Activated gamma-delta T cell (primary cell): ENCODE results near the gene LDAF1.
"Not testable (repeated sequence)": the region's sequence is repeated elsewhere in the genome, so short reads cannot be mapped to it uniquely, and the experiment has no call there.

ENCODE experiments used
- DNase-seq: peaks from one replicate; lab custom pipeline; 2025; lab: John Stamatoyannopoulos, UW

Gene LDAF1

GRCh38 chr16:21162661-21163151 lies 4.2 kb downstream of the LDAF1 start:
- no peak for DNase-seq

GRCh38 chr16:21163576-21163975 lies 5.1 kb downstream of the LDAF1 start:
- no peak for DNase-seq

GRCh38 chr16:21164521-21165168 lies 6.2 kb downstream of the LDAF1 start:
- no peak for DNase-seq

GRCh38 chr16:21166561-21166961 lies 8.1 kb downstream of the LDAF1 start:
- no peak for DNase-seq

- DNase-seq, result no peak
Observed at GRCh38 chr16:21167360-21167759, 8.9 kb downstream of the LDAF1 start.

GRCh38 chr16:21167929-21168602 lies 9.6 kb downstream of the LDAF1 start:
- DNase-seq, result no peak

GRCh38 chr16:21169249-21169981 lies 10.9 kb downstream of the LDAF1 start:
- DNase-seq, result no peak

GRCh38 chr16:21170116-21170515 lies 11.6 kb downstream of the LDAF1 start:
- DNase-seq, result not testable (repeated sequence)

GRCh38 chr16:21172650-21173049 lies 14.2 kb downstream of the LDAF1 start:
- no peak for DNase-seq

- DNase-seq, result no peak
Observed at GRCh38 chr16:21175397-21175796, 16.9 kb downstream of the LDAF1 start.

- DNase-seq, result no peak
Observed at GRCh38 chr16:21179126-21179982, 20.9 kb downstream of the LDAF1 start.

- no peak for DNase-seq
Observed at GRCh38 chr16:21179983-21180365, 21.5 kb downstream of the LDAF1 start.

GRCh38 chr16:21183995-21184394 lies 25.5 kb downstream of the LDAF1 start:
- DNase-seq, result no peak

- DNase-seq, result no peak
Observed at GRCh38 chr16:21184834-21185233, 26.4 kb downstream of the LDAF1 start.

- DNase-seq, result no peak
Observed at GRCh38 chr16:21185659-21186325, 27.3 kb downstream of the LDAF1 start.

GRCh38 chr16:21186326-21186691 lies 27.8 kb downstream of the LDAF1 start:
- no peak for DNase-seq

- no peak for DNase-seq
Observed at GRCh38 chr16:21189311-21189710, 30.8 kb downstream of the LDAF1 start.

- no peak for DNase-seq
Observed at GRCh38 chr16:21190013-21190412, 31.5 kb downstream of the LDAF1 start.

- no peak for DNase-seq
Observed at GRCh38 chr16:21190599-21190998, 32.1 kb downstream of the LDAF1 start.

GRCh38 chr16:21192991-21193390 lies 34.5 kb downstream of the LDAF1 start:
- no peak for DNase-seq

GRCh38 chr16:21194771-21195301 lies 36.4 kb downstream of the LDAF1 start:
- no peak for DNase-seq
